Adrenal gland (tissue), 5 donors: ENCODE results near the gene MRGPRF.

Experiments
- POLR2A ChIP-seq, 2 donors: fragments of 450-650 bp; IDR thresholded peaks; one replicate each; pipeline ENCODE4 v1.6.1; 2017; ENCODE audit warnings: antibody characterized with exemption in 2 of 2, mild to moderate bottlenecking in 2 of 2, moderate library complexity in 1 of 2
- TF ChIP-seq, protein P1 (sequence below), 6 experiments: fragments of 450-650 bp in 4 of 6; fragments of 200-600 bp in 2 of 6; sonication (generic) in 1 of 6; IDR thresholded peaks; 1 replicate in 5 of 6; 2 replicates in 1 of 6; pipeline versions ENCODE4 v1.5.1 to v1.8.0; 2016 to 2021; ENCODE audit warnings: antibody characterized with exemption in 6 of 6, mild to moderate bottlenecking in 2 of 6, moderate library complexity in 1 of 6
- donor health status: DM: no; HTN: no; CAD: no.

DNA sequence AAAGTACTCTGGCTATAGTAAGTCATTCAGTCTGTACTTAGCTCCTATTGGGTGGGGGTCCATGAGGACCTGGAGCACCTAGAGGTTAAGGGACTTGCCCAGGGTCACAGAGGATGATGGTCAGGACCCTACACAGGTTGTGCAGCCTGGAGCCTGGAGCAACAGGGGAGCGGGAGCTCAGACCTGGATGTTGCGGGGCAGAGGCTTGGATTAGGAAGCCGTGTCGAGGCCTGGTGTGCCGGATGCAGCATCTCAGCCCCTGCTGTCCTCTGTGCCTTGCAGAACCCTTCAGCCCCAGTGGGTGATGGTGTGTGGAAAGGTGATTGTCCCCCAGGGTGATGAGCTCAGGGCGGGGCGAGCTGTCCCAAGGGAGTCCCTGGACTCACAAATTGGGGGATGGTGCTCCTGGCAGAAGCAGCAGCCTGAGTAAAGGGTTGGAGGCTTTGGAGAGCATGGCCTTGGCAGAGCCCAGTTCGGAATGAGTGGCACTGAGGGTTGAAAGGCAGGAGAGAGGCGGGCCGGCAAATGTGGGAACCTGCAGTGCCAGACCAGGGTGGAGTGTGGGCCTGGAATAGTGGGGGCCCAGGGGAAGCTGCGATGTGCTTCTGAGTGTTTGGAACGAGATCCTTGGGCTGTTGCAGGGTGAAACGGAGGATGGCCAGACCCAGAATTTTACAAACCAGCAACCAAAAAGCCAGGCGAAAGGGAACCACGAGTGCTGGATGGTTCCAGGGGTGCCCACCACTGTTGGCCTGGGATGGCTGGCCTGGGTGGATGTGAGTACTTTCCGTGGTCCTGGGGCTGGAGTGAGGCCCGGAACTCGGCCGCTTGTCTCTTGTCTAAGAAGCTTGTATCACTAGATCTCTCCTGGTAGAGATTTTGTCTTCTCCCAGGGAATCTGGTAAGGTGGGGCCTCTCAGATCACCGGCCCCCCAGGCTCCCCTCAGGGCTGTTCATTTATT is 38.6 kb upstream of the MRGPRF start:
- TF ChIP-seq POLR2A (IDR thresholded peaks at IDR 0.05), result no peak
- TF ChIP-seq, protein P1, sequence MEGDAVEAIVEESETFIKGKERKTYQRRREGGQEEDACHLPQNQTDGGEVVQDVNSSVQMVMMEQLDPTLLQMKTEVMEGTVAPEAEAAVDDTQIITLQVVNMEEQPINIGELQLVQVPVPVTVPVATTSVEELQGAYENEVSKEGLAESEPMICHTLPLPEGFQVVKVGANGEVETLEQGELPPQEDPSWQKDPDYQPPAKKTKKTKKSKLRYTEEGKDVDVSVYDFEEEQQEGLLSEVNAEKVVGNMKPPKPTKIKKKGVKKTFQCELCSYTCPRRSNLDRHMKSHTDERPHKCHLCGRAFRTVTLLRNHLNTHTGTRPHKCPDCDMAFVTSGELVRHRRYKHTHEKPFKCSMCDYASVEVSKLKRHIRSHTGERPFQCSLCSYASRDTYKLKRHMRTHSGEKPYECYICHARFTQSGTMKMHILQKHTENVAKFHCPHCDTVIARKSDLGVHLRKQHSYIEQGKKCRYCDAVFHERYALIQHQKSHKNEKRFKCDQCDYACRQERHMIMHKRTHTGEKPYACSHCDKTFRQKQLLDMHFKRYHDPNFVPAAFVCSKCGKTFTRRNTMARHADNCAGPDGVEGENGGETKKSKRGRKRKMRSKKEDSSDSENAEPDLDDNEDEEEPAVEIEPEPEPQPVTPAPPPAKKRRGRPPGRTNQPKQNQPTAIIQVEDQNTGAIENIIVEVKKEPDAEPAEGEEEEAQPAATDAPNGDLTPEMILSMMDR (IDR thresholded peaks at IDR 0.05), result no peak
